ENCODE data around the gene CERS1. TPM values are rescaled to one million over a fixed set of nuclear protein-coding genes. Genes with fewer than 3 reads are reported as not detected.

CERS1 gene
- total and polyA plus RNA-seq, 2 donors (not counting 3 experiments of a cell fraction or from before 2014, with no cell fraction given) = 4.0 to 8.5 TPM

DNA sequence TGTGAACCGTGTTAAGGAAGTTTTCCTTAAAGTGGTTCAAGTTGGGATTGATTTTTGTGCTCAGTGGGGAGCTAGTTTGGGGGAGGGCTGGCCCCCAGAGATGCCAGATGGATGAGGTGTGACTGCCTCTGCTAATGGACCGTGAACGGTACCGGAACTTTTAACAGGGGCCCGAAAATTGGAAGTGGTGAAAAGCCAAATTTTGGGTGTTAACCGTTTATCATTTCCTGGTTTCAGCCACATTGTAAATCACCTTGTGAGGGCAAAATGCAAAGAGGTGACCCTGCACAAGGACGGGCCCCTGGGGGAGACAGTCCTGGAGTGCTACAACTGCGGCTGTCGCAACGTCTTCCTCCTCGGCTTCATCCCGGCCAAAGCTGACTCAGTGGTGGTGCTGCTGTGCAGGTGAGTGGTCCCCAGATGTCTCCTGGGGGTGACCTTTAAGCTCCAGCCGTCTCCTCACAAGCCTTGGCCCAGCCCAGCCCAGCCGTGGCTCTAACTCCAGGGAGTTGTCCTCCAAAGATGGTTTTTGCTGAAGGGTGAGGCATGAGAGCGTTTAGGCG is 46.0 kb downstream of the CERS1 start:
- no peaks in the 10 kb centered on the region for H4K20me1 ChIP-seq (replicated peaks; ENCODE audit: control insufficient read depth, extremely low read depth, insufficient read depth, low read length)

More for the DNA sequence above, 46.0 kb downstream of the CERS1 start:
- Histone ChIP-seq H3K9me1 (replicated peaks; ENCODE audit: control insufficient read depth, extremely low read depth, insufficient read depth, low read length) (no peaks in the 10 kb centered on the region), H3K4me2 (ENCODE audit: insufficient read depth, low read length) (peak overlapping the region; percentile 8), H3K79me2 (ENCODE audit: control insufficient read depth, insufficient read depth, low read length) (peaks cover 45% of the 10 kb centered on the region), H3K4me3 (replicated peaks in 1 of 3; ENCODE audit: insufficient read depth in 1 of 3, low read depth in 1 of 3, low read length in 3 of 3) (no peak overlapping the region), H3K4me1 (ENCODE audit: control insufficient read depth, extremely low read depth, insufficient read depth, low read length) (peaks cover 48% of the 10 kb centered on the region), H2AFZ (ENCODE audit: low read depth, low read length) (no peak overlapping the region), H3K27ac (ENCODE audit: insufficient read depth, low read depth, low read length) (peak overlapping the region; percentile 48), H3K9ac (replicated peaks; ENCODE audit: extremely low read depth, insufficient read depth, low read length) (no peak overlapping the region), H3K27me3 (ENCODE audit: control insufficient read depth in 2 of 2, insufficient read depth in 2 of 2, low read length in 2 of 2) (no peaks in the 10 kb centered on the region), H3K9me3 (replicated peaks; ENCODE audit: control insufficient read depth, insufficient read depth, low read length) (no peaks in the 10 kb centered on the region), H3K36me3 (ENCODE audit: control insufficient read depth in 2 of 2, extremely low read depth in 1 of 2, insufficient read depth in 2 of 2, low read length in 2 of 2) (peaks cover 10 to 29% of the 10 kb centered on the region in 2 experiments)
- dilution Hi-C loops (cut with MboI; ENCODE audit: extremely low pct_ligation_motif_present, low sequenced_read_pairs) = no loop called here
- BruUV-seq (replicated peaks) = no TSS peak
- FAIRE-seq (no peak), DNase-seq (ENCODE audit: low read depth, low spot score) (no peak)
- TF ChIP-seq POLR2AphosphoS5 (IDR thresholded peaks at IDR 0.05; ENCODE audit: insufficient read depth, low read depth, low read length) (no peak), JUN (IDR thresholded peaks at IDR 0.05; ENCODE audit: borderline replicate concordance, insufficient read depth, insufficient read length, low read depth) (no peak), MAX (IDR thresholded peaks at IDR 0.05; ENCODE audit: insufficient read depth, insufficient read length) (no peak), MYC (IDR thresholded peaks at IDR 0.05; ENCODE audit: low read depth, low read length) (no peak), POLR2A (IDR thresholded peaks at IDR 0.05; ENCODE audit: low read depth, low read length) (no peak), EZH2 (IDR thresholded peaks at IDR 0.05; ENCODE audit: borderline replicate concordance, low read depth, low read length, severe bottlenecking) (no peak), FOS (IDR thresholded peaks at IDR 0.05; ENCODE audit: borderline replicate concordance, insufficient read depth, low read length) (no peak), CTCF (IDR thresholded peaks at IDR 0.05; ENCODE audit: extremely low read depth in 1 of 2, insufficient read depth in 1 of 2, low read depth in 1 of 2, low read length in 2 of 2) (no peak), GATA2 (IDR thresholded peaks at IDR 0.05; ENCODE audit: insufficient read depth, insufficient read length, low read depth, low read length) (no peak)
- POLR2A ChIA-PET = no interaction called here
- intact Hi-C loops (cut with micrococcal nuclease) = loop anchor here (1.0 to 5.0 kb wide), 6 partner anchors 17 to 399 kb away; no protein-coding TSS in a partner anchor
- CTCF ChIA-PET = interaction anchor here (1.0 to 5.6 kb wide), 5 partner anchors 11 to 256 kb away, joined by 3 to 79 read pairs (median 6); partner anchors contain the start of gene UPF1

Measured in endothelial cell of umbilical vein (primary cell).